ENCODE data around the gene EFCAB6. TPM values are rescaled to one million over a fixed set of nuclear protein-coding genes. Genes with fewer than 3 reads are reported as not detected.
"Not testable (repeated sequence)": the region's sequence is repeated elsewhere in the genome, so short reads cannot be mapped to it uniquely, and the experiment has no call there.

The EFCAB6 gene
- polyA plus RNA-seq, 1 donor from 2014 or later, result not detected

- H3K9me3 Mint-ChIP-seq, result no peaks in the 10 kb centered on the region
- H3K27me3 Mint-ChIP-seq, result no peaks in the 10 kb centered on the region
- no peaks in the 10 kb centered on the region for H3K4me1 Mint-ChIP-seq
- H3K4me3 Mint-ChIP-seq, result no peak overlapping the region
- H3K36me3 Mint-ChIP-seq, result no peaks in the 10 kb centered on the region
- no peak overlapping the region for H3K27ac Mint-ChIP-seq
These were observed 153.3 kb downstream of the EFCAB6 start for GRCh38 chr22:43658823-43659222.

GRCh38 chr22:43656581-43656980 is 155.5 kb downstream of the EFCAB6 start:
- H3K9me3 Mint-ChIP-seq, H3K27ac Mint-ChIP-seq, H3K27me3 Mint-ChIP-seq, H3K4me3 Mint-ChIP-seq, H3K4me1 Mint-ChIP-seq, H3K36me3 Mint-ChIP-seq: not testable (repeated sequence)

- Mint-ChIP-seq H3K36me3 (no peaks in the 10 kb centered on the region), H3K9me3 (peaks cover 4 to 13% (median 13%) of the 10 kb centered on the region in 3 donors), H3K27me3 (no peaks in the 10 kb centered on the region), H3K27ac (no peak overlapping the region), H3K4me3 (no peak overlapping the region), H3K4me1 (no peaks in the 10 kb centered on the region)
These were observed 157.8 kb downstream of the EFCAB6 start for GRCh38 chr22:43654271-43654670.

- Mint-ChIP-seq H3K9me3 (peaks cover 4 to 13% (median 13%) of the 10 kb centered on the region in 3 donors), H3K27me3 (peaks cover 2% of the 10 kb centered on the region), H3K4me1 (no peaks in the 10 kb centered on the region), H3K27ac (no peak overlapping the region), H3K4me3 (no peak overlapping the region), H3K36me3 (no peaks in the 10 kb centered on the region)
These were observed 159.3 kb downstream of the EFCAB6 start for GRCh38 chr22:43652845-43653244.

GRCh38 chr22:43643387-43643786 is 168.7 kb downstream of the EFCAB6 start:
- Mint-ChIP-seq H3K27me3 (peaks cover 6% of the 10 kb centered on the region), H3K9me3 (peaks cover 9 to 11% (median 11%) of the 10 kb centered on the region in 3 donors), H3K27ac (no peak overlapping the region), H3K36me3 (no peaks in the 10 kb centered on the region), H3K4me3 (peak overlapping the region in 1 of 4 donors; percentile 3), H3K4me1 (no peaks in the 10 kb centered on the region)

- H3K9me3 Mint-ChIP-seq, result peaks cover 8 to 14% (median 11%) of the 10 kb centered on the region in 3 donors
- peaks cover 6% of the 10 kb centered on the region for H3K27me3 Mint-ChIP-seq
These were observed 169.5 kb downstream of the EFCAB6 start for GRCh38 chr22:43642319-43643206.

GRCh38 chr22:43639228-43639948 is 172.7 kb downstream of the EFCAB6 start:
- Mint-ChIP-seq H3K27ac (no peak overlapping the region), H3K9me3 (peaks cover 7 to 17% (median 11%) of the 10 kb centered on the region in 3 donors), H3K36me3 (no peaks in the 10 kb centered on the region), H3K4me1 (no peaks in the 10 kb centered on the region), H3K27me3 (peaks cover 6% of the 10 kb centered on the region), H3K4me3 (no peak overlapping the region)

More at GRCh38 chr22:43642319-43643206, 169.5 kb downstream of the EFCAB6 start:
- Mint-ChIP-seq H3K4me1 (no peaks in the 10 kb centered on the region), H3K36me3 (no peaks in the 10 kb centered on the region), H3K4me3 (no peak overlapping the region), H3K27ac (no peak overlapping the region)

- H3K36me3 Mint-ChIP-seq, result no peaks in the 10 kb centered on the region
These were observed 174.5 kb downstream of the EFCAB6 start for GRCh38 chr22:43637275-43638260.

GRCh38 chr22:43636086-43636485 is 176.0 kb downstream of the EFCAB6 start:
- H3K36me3 Mint-ChIP-seq, result peaks cover under 1% of the 10 kb centered on the region
- peaks cover 4% of the 10 kb centered on the region for H3K27me3 Mint-ChIP-seq
- H3K27ac Mint-ChIP-seq, result peak overlapping the region in 1 of 3 donors; percentile 20
- H3K4me1 Mint-ChIP-seq, result no peaks in the 10 kb centered on the region
- no peak overlapping the region for H3K4me3 Mint-ChIP-seq
- peaks cover 8 to 17% (median 11%) of the 10 kb centered on the region in 3 donors for H3K9me3 Mint-ChIP-seq

More at GRCh38 chr22:43637275-43638260, 174.5 kb downstream of the EFCAB6 start:
- no peaks in the 10 kb centered on the region for H3K4me1 Mint-ChIP-seq
- H3K4me3 Mint-ChIP-seq, result no peak overlapping the region
- peaks cover 4% of the 10 kb centered on the region for H3K27me3 Mint-ChIP-seq
- H3K27ac Mint-ChIP-seq, result no peak overlapping the region
- peaks cover 7 to 17% (median 11%) of the 10 kb centered on the region in 3 donors for H3K9me3 Mint-ChIP-seq

GRCh38 chr22:43635101-43635500 is 177.0 kb downstream of the EFCAB6 start:
- Mint-ChIP-seq H3K4me3 (no peak overlapping the region), H3K4me1 (no peaks in the 10 kb centered on the region)

GRCh38 chr22:43634316-43634715 is 177.8 kb downstream of the EFCAB6 start:
- no peak overlapping the region for H3K27ac Mint-ChIP-seq
- H3K36me3 Mint-ChIP-seq, result peaks cover 1% of the 10 kb centered on the region
- H3K27me3 Mint-ChIP-seq, result peaks cover 4% of the 10 kb centered on the region
- H3K9me3 Mint-ChIP-seq, result peaks cover 5 to 10% (median 5%) of the 10 kb centered on the region in 3 donors
- H3K4me3 Mint-ChIP-seq, result no peak overlapping the region
- H3K4me1 Mint-ChIP-seq, result no peaks in the 10 kb centered on the region

More at GRCh38 chr22:43635101-43635500, 177.0 kb downstream of the EFCAB6 start:
- H3K27ac Mint-ChIP-seq, result no peak overlapping the region
- H3K27me3 Mint-ChIP-seq, result peaks cover 4% of the 10 kb centered on the region
- peaks cover 7 to 17% (median 11%) of the 10 kb centered on the region in 3 donors for H3K9me3 Mint-ChIP-seq
- peaks cover 1% of the 10 kb centered on the region for H3K36me3 Mint-ChIP-seq

- H3K27ac Mint-ChIP-seq, result no peak overlapping the region
- H3K4me3 Mint-ChIP-seq, result no peak overlapping the region
- peaks cover 0 to 6% (median 2%) of the 10 kb centered on the region in 3 donors for H3K9me3 Mint-ChIP-seq
- H3K4me1 Mint-ChIP-seq, result no peaks in the 10 kb centered on the region
- peaks cover 4% of the 10 kb centered on the region for H3K27me3 Mint-ChIP-seq
- peaks cover 1% of the 10 kb centered on the region for H3K36me3 Mint-ChIP-seq
These were observed 178.3 kb downstream of the EFCAB6 start for GRCh38 chr22:43633631-43634285.

- Mint-ChIP-seq H3K27ac (no peak overlapping the region), H3K36me3 (peaks cover 1% of the 10 kb centered on the region), H3K4me1 (peaks cover 0 to 2% (median 0%) of the 10 kb centered on the region in 3 donors), H3K4me3 (no peak overlapping the region), H3K9me3 (peaks cover 0 to 2% (median 0%) of the 10 kb centered on the region in 3 donors), H3K27me3 (peaks cover 4% of the 10 kb centered on the region)
These were observed 180.3 kb downstream of the EFCAB6 start for GRCh38 chr22:43631846-43632245.

- peaks cover 4% of the 10 kb centered on the region for H3K27me3 Mint-ChIP-seq
- peaks cover 0 to 2% (median 0%) of the 10 kb centered on the region in 3 donors for H3K9me3 Mint-ChIP-seq
- H3K4me3 Mint-ChIP-seq, result no peak overlapping the region
- peaks cover 1% of the 10 kb centered on the region for H3K36me3 Mint-ChIP-seq
- peaks cover 0 to 2% (median 0%) of the 10 kb centered on the region in 3 donors for H3K4me1 Mint-ChIP-seq
- no peak overlapping the region for H3K27ac Mint-ChIP-seq
These were observed 180.9 kb downstream of the EFCAB6 start for GRCh38 chr22:43631201-43631600.

Data from IgD-negative memory B cell (primary cell).